ENCODE measurements around the gene PKP3.

PKP3 gene

GRCh38 chr11:364991-365725 lies 28.9 kb upstream of the PKP3 start:
- no peak for TF ChIP-seq CTCF (IDR thresholded peaks at IDR 0.05; ENCODE audit: control insufficient read depth, insufficient read depth, low read depth, low read length, missing control alignments)
- H3K4me3 ChIP-seq (ENCODE audit: control insufficient read depth, low read depth, low read length) = no peak overlapping the region
- DNase-seq (ENCODE audit: low read depth) = no peak

DNA sequence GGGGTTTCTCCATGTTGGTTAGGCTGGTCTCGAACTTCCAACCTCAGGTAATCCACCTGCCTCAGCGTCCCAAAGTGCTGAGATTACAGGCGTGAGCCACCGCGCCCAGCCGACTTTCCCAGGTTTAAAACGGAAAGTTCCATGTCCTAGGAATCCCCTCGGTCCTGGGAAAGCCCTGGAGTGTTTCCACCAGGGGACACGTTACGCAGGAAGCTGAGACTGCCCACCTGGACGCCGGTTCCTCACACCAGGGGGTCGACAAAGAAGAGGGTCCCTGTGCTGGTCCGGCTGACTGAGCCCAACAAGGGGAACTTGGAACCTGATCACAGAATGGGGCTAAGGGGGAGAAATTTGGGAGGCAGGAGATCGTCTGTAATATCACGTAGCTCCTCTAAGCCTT lies 28.2 kb upstream of the PKP3 start:
- no peak overlapping the region for H3K4me3 ChIP-seq (ENCODE audit: control insufficient read depth, low read depth, low read length)
- DNase-seq (ENCODE audit: low read depth) = no peak

DNA sequence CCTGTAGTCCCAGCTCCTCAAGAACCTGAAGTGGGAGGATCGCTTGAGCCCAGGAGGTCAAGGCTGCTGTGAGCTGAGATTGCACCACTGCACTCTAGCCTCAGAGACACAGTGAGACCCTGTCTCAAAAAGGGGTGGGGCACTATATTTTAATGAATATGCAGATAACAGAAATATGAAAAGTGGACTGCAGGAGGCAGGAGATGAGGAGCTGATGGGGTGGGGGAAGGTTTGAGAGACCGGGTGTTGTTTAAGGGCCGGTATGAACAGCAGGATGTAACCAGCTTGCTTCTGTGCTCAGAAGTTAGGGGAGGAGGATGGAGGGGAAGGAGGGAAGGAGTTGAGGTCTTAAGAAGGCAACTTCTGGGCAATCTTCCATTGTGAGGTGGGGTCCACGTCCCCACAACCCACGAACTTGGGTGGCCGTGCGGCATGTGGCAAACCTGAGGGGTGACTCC lies 26.0 kb upstream of the PKP3 start:
- no peak for TF ChIP-seq CTCF (IDR thresholded peaks at IDR 0.05; ENCODE audit: control insufficient read depth, insufficient read depth, low read depth, low read length, missing control alignments)
- H3K4me3 ChIP-seq (ENCODE audit: control insufficient read depth, low read depth, low read length) = no peak overlapping the region
- no peak for DNase-seq (ENCODE audit: low read depth)

More for the DNA sequence above, 28.2 kb upstream of the PKP3 start:
- no peak for TF ChIP-seq CTCF (IDR thresholded peaks at IDR 0.05; ENCODE audit: control insufficient read depth, insufficient read depth, low read depth, low read length, missing control alignments)

DNA sequence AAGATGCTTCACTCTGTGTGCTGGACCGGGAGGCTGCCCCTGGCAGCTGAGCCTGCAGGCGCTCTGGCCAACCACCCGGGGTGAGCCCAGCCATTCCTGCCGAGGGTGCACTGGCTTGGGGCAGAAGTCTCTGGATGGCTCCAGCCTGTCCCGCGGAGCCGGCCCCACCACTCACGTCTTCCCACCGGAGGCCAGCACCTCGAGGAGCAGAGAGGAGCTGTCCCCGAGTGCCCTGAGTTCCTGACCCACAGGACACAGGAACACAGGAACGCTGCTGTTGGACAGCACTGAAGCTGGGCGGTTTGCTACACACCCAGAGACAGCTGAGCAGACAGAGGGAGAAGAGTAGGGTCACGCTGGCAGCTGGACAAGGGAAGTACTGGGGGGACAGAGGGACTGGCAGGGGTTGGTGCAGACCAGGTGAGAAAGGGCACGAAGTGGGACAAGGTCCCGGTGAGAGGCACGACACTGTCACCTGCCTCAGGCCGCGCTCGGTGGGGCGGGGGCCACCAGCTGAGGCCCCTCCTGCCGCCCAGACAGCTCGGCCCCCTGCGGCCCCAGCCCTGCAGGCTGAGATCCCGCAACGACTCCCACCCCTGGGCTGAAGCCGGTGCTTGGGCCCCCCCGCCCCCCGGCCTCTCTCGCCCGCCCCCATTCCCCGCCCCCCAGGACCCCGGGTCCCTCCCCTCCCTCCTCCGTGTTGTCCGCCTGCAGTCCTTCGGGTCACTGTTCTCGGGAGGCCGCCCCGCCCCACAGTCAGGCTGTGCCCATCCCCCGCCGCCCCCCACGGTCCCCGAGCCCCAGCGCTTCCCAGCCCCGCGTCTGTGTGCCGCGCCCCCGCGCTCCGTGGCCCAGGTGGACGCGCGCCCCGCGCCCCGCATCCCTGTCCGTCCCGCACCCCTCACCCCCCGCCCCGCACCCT lies 25.3 kb upstream of the PKP3 start:
- H3K4me3 ChIP-seq (ENCODE audit: control insufficient read depth, low read depth, low read length) = peak overlapping the region; percentile 11
- no peak for DNase-seq (ENCODE audit: low read depth)
- TF ChIP-seq CTCF (IDR thresholded peaks at IDR 0.05; ENCODE audit: control insufficient read depth, insufficient read depth, low read depth, low read length, missing control alignments) = no peak

DNA sequence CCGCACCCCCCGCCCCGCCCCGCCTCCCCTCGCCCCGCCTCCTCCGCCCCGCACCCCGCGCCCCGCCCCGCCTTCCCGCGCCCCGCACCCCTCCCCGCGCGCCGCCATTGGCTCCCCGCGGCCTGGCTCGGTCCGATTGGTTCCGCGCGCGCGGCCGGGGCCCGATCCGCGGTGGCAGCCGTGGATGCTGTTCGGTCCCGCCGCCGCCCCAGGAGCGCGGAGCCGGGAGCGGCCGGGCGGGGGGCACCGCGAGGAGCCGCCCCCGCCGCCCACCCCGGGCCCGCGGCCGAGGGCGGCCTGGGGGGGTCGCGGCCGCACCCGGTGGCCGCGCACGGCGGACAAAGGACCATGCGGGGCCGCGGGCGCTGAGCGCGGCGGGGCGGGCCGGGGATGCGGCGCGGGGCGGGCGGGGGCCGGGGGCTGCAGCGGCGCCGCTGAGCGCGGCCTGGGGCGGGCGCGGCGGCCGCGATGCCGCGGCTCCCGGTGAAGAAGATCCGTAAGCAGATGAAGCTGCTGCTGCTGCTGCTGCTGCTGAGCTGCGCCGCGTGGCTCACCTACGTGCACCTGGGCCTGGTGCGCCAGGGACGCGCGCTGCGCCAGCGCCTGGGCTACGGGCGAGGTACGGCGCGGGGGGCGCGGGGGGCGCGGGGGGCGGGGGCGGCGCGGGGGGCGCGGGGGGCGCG lies 24.5 kb upstream of the PKP3 start, which contains the start of gene B4GALNT4:
Gene B4GALNT4, plus strand, starts transcription at position 164 of the 683 bp plus-strand sequence. Its CDS starts 305 bp downstream, at position 469.
- H3K4me3 ChIP-seq (ENCODE audit: control insufficient read depth, low read depth, low read length) = peak within 1 kb of the TSS; percentile 34
- no peak for TF ChIP-seq CTCF (IDR thresholded peaks at IDR 0.05; ENCODE audit: control insufficient read depth, insufficient read depth, low read depth, low read length, missing control alignments)
- no peak for DNase-seq (ENCODE audit: low read depth)
